HepG2 (cell line): ENCODE measurements around the gene ZNF678. TPM values are rescaled to one million over a fixed set of nuclear protein-coding genes. Genes with fewer than 3 reads are reported as not detected.

Experiments used
- ATAC-seq: fragments of 200-7000 bp; cut with Tn5 transposase; 3 replicates; pipeline ENCODE4 v1.9.1; 2020; ENCODE audit warnings: mild to moderate bottlenecking, moderate library complexity
- BruUV-seq: library from RNA; stranded (reverse); fragments of 400-500 nt; replicated peaks from 2 replicates; lab custom pipeline; 2021; lab: Mats Ljungman, UMichigan
- CTCF ChIA-PET: fragments of 300-600 bp; formaldehyde crosslinking; extraction: SDS; loops from one replicate; lab custom pipeline; 2021; ENCODE audit warnings: low total read pairs, inconsistent platforms, low intra/inter-chr PET ratio; lab: Yijun Ruan, JAX
- POLR2A ChIA-PET: fragments of 350-600 bp; sonication (Branson Sonifier 250); formaldehyde crosslinking; loops from one replicate; lab custom pipeline; 2020; ENCODE audit warnings: antibody characterized with exemption, inconsistent platforms; lab: Yijun Ruan, JAX
- DNase-seq: peaks from one replicate; pipeline ENCODE4 v3.0.0-alpha.2; 2015; ENCODE audit warnings: low spot score
- FAIRE-seq: peaks from 3 replicates; lab custom pipeline; 2011; peaks lifted over from hg19 to GRCh38; lab: Jason Lieb, UNC
- H2AFZ ChIP-seq: one replicate; pipeline ENCODE4 v1.6.1; 2011; ENCODE audit warnings: low read length, inconsistent platforms
- H3K27ac ChIP-seq: fragments of 300-600 bp; 3 replicates; pipeline ENCODE4 v1.8.0; 2011; ENCODE audit warnings: mixed run types, mild to moderate bottlenecking, mixed read lengths, low read length, inconsistent platforms; ENCODE audit not compliant: insufficient read depth; ENCODE audit errors: extremely low read length
- H3K27me3 ChIP-seq, 2 experiments: fragments of 200-600 bp in 1 of 2; 2 replicates in 1 of 2; 3 replicates in 1 of 2; pipeline versions ENCODE4 v1.6.0 to v1.8.0; 2011; ENCODE audit warnings: low read length in 2 of 2, mild to moderate bottlenecking in 2 of 2, moderate library complexity in 2 of 2, inconsistent platforms in 1 of 2; ENCODE audit not compliant: insufficient read depth in 2 of 2, control insufficient read depth in 1 of 2
- H3K36me3 ChIP-seq, 2 experiments: fragments of 200-600 bp in 1 of 2; replicated peaks in 1 of 2; 2 replicates in 1 of 2; 3 replicates in 1 of 2; pipeline versions ENCODE4 v1.5.1 to v1.8.0; 2011; ENCODE audit warnings: low read length in 2 of 2, inconsistent platforms in 1 of 2; ENCODE audit not compliant: insufficient read depth in 2 of 2, control insufficient read depth in 1 of 2
- H3K4me1 ChIP-seq: 2 replicates; pipeline ENCODE4 v1.5.1; 2012; ENCODE audit warnings: low read length, inconsistent platforms; ENCODE audit not compliant: insufficient read depth
- H3K4me2 ChIP-seq: 2 replicates; pipeline ENCODE4 v1.6.0; 2011; ENCODE audit warnings: low read depth, low read length, inconsistent platforms
- H3K4me3 ChIP-seq, 3 experiments: fragments of 200-600 bp in 1 of 3; sonication (generic), shearing (Covaris generic) in 1 of 3; replicated peaks in 1 of 3; 2 replicates each; pipeline ENCODE4 v1.5.1; 2011 to 2016; ENCODE audit warnings: low read length in 3 of 3, inconsistent platforms in 2 of 3, low read depth in 2 of 3, mild to moderate bottlenecking in 2 of 3, control low read depth in 1 of 3, mixed read lengths in 1 of 3; ENCODE audit not compliant: insufficient read depth in 1 of 3
- H3K79me2 ChIP-seq: one replicate; pipeline ENCODE4 v1.6.1; 2011; ENCODE audit warnings: low read length, inconsistent platforms; ENCODE audit not compliant: insufficient read depth
- H3K9ac ChIP-seq: 2 replicates; pipeline ENCODE4 v1.6.0; 2011; ENCODE audit warnings: mild to moderate bottlenecking, low read depth, low read length, inconsistent platforms; ENCODE audit not compliant: insufficient read depth
- H3K9me3 ChIP-seq: 2 replicates; pipeline ENCODE4 v1.5.1; 2012; ENCODE audit warnings: mild to moderate bottlenecking, low read length
- H4K20me1 ChIP-seq: 2 replicates; pipeline ENCODE4 v1.6.0; 2011; ENCODE audit warnings: inconsistent platforms, mild to moderate bottlenecking, low read length, moderate library complexity; ENCODE audit not compliant: insufficient read depth
- CCAR2 ChIP-seq: fragments of 200-400 bp; formaldehyde crosslinking; optimal IDR thresholded peaks from 2 replicates; pipeline ENCODE3; 2018; ENCODE audit warnings: low read depth, mild to moderate bottlenecking, low read length, moderate library complexity
- GABPB1 ChIP-seq: IDR thresholded peaks from 2 replicates; pipeline ENCODE4 v1.6.1; 2016; ENCODE audit warnings: mild to moderate bottlenecking, missing genetic modification reagents, moderate library complexity, missing compliant biosample characterization
- HMGA1 ChIP-seq: sonication (generic); formaldehyde crosslinking; conservative IDR thresholded peaks from 2 replicates; pipeline ENCODE4 v1.4.0; 2020; ENCODE audit warnings: missing genetic modification reagents
- JARID2 ChIP-seq: sonication (generic); formaldehyde crosslinking; IDR thresholded peaks from 2 replicates; pipeline ENCODE4 v1.8.1; 2023; ENCODE audit warnings: missing genetic modification reagents, inconsistent platforms; ENCODE audit not compliant: insufficient replicate concordance
- KAT2B ChIP-seq: fragments of 150-350 bp; IDR thresholded peaks from 2 replicates; pipeline ENCODE4 v1.6.1; 2014; ENCODE audit warnings: low read depth, low read length, borderline replicate concordance
- MIER2 ChIP-seq: IDR thresholded peaks from 2 replicates; pipeline ENCODE4 v1.6.1; 2016; ENCODE audit warnings: missing biosample characterization, missing genetic modification reagents
- RFXANK ChIP-seq: IDR thresholded peaks from 2 replicates; pipeline ENCODE4 v1.6.1; 2016
- SALL2 ChIP-seq: sonication (generic); formaldehyde crosslinking; IDR thresholded peaks from 2 replicates; pipeline ENCODE4 v1.8.1; 2023; ENCODE audit warnings: mild to moderate bottlenecking, missing genetic modification reagents, inconsistent platforms
- ZBTB20 ChIP-seq: sonication (generic); formaldehyde crosslinking; IDR thresholded peaks from 2 replicates; pipeline ENCODE4 v1.8.1; 2023; ENCODE audit warnings: missing genetic modification reagents, low read depth, mild to moderate bottlenecking, borderline replicate concordance
- ZBTB39 ChIP-seq: sonication (generic); formaldehyde crosslinking; IDR thresholded peaks from 2 replicates; pipeline ENCODE4 v1.5.0; 2020; ENCODE audit warnings: missing genetic modification reagents
- ZFP90 ChIP-seq: sonication (generic); formaldehyde crosslinking; IDR thresholded peaks from 2 replicates; pipeline ENCODE4 v1.8.0; 2022; ENCODE audit warnings: missing genetic modification reagents, mild to moderate bottlenecking, inconsistent platforms, borderline replicate concordance
- ZNF180 ChIP-seq: sonication (generic); formaldehyde crosslinking; IDR thresholded peaks from 2 replicates; pipeline ENCODE4 v1.4.0; 2020; ENCODE audit warnings: low read depth, missing genetic modification reagents, borderline replicate concordance
- ZNF354B ChIP-seq: sonication (generic); formaldehyde crosslinking; IDR thresholded peaks from 2 replicates; pipeline ENCODE4 v1.8.0; 2022; ENCODE audit warnings: mild to moderate bottlenecking, missing genetic modification reagents
- ZNF775 ChIP-seq: sonication (generic); formaldehyde crosslinking; IDR thresholded peaks from 2 replicates; pipeline ENCODE4 v1.4.0; 2020; ENCODE audit warnings: missing genetic modification reagents, mild to moderate bottlenecking, moderate library complexity, borderline replicate concordance
- ZSCAN12 ChIP-seq: sonication (generic); formaldehyde crosslinking; IDR thresholded peaks from 2 replicates; pipeline ENCODE4 v1.9.0; 2021; ENCODE audit warnings: mild to moderate bottlenecking, missing genetic modification reagents
- WGBS: methylation state at CpG from one replicate; pipeline ENCODE4 v1.1.6; 2017; ENCODE audit warnings: low lambda C conversion rate; 5-methylcytosine and 5-hydroxymethylcytosine counted together
- in situ Hi-C: cut with HindIII; loops from 2 replicates; pipeline ENCODE4 v1.10.0; 2017; ENCODE audit warnings: low pct_unique_long_range_greater_than_20kb; ENCODE audit not compliant: extremely low pct_ligation_motif_present
- intact Hi-C: fragments of 100-400 bp; cut with micrococcal nuclease; formaldehyde crosslinking; loops from one replicate; pipeline ENCODE4 v1.10.0; 2022; ENCODE audit not compliant: unreplicated experiment
- polyA plus RNA-seq, 8 experiments: library from polyadenylated mRNA; depleted of rRNA in 3 of 8; stranded (reverse) in 7 of 8; unstranded in 1 of 8; fragments of >200 nt; fragmentation: Illumina TruSeq in 4 of 8; extraction: Trizol in 4 of 8; gene quantifications; 2 replicates each; pipeline versions ENCODE4 v1.2.1 to v1.2.3, GENCODE V29; 2011 to 2016; ENCODE audit warnings: low read depth in 4 of 8, missing spikeins in 1 of 8, mixed read lengths in 1 of 8; ENCODE audit not compliant: insufficient read depth in 1 of 8
- total RNA-seq, 5 experiments: library from RNA; depleted of rRNA; stranded (reverse); fragments of >200 nt; fragmentation: Illumina TruSeq; extraction: Trizol; gene quantifications; 2 replicates each; pipeline ENCODE4 v1.2.3, GENCODE V29; 2016; ENCODE audit warnings: low read depth in 1 of 5
- TF ChIP-seq, protein P1 (sequence below): sonication (generic); formaldehyde crosslinking; IDR thresholded peaks from 2 replicates; pipeline ENCODE4 v1.4.0; 2020; ENCODE audit warnings: mild to moderate bottlenecking, low read depth, missing genetic modification reagents
- TF ChIP-seq, protein P2 (sequence below): sonication (generic); formaldehyde crosslinking; IDR thresholded peaks from 2 replicates; pipeline ENCODE4 v1.4.0; 2020; ENCODE audit warnings: missing genetic modification reagents
- TF ChIP-seq, protein P3 (sequence below): sonication (generic); formaldehyde crosslinking; IDR thresholded peaks from 2 replicates; pipeline ENCODE4 v1.4.0; 2020; ENCODE audit warnings: low read depth, missing genetic modification reagents

ZNF678 gene
- total and polyA plus RNA-seq, 2 of the 13 experiments (the other 11 are each of a cell fraction or from before 2014, with no cell fraction given) = 2.0 to 7.6 TPM

DNA sequence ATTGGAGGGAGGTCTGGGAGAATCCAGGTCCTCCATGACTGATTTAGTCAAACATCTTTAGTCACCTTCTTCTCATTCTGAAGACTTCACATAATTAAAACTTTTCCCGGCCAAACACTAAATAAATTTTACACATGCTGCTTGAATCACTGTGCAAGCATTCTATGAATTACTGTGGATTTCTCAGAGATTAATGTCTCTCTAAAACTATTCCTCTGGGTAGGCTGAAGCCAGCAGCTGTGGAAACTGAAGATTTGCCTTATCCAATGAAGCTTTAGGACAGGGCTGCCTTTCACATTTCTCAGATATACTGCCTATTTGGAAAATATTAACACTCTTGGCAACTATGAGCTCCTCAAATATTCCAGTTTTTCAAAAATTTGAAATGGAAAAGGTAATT lies 110.1 kb downstream of the ZNF678 start:
- Histone ChIP-seq H3K79me2 (no peaks in the 10 kb centered on the region), H3K9me3 (peaks cover 82% of the 10 kb centered on the region), H3K27me3 (no peaks in the 10 kb centered on the region), H3K36me3 (no peaks in the 10 kb centered on the region), H3K9ac (no peak overlapping the region), H2AFZ (no peak overlapping the region), H3K4me2 (no peak overlapping the region), H3K4me3 (no peak overlapping the region), H3K4me1 (no peaks in the 10 kb centered on the region), H3K27ac (no peak overlapping the region), H4K20me1 (no peaks in the 10 kb centered on the region)
- ATAC-seq = no peak
- POLR2A ChIA-PET = no interaction called here
- 7% methylated on average over 1 of the region's 1 CpG for WGBS
- intact Hi-C loops = no loop called here
- in situ Hi-C loops = no loop called here
- BruUV-seq = no TSS peak
- no peak for FAIRE-seq
- CTCF ChIA-PET = no interaction called here
- DNase-seq = no peak
- TF ChIP-seq ZNF354B (CRISPR knock-in tag) (no peak), KAT2B (no peak), RFXANK (CRISPR knock-in tag) (no peak), ZSCAN12 (no peak), ZNF180 (CRISPR knock-in tag) (no peak), ZNF775 (CRISPR knock-in tag) (no peak), JARID2 (CRISPR knock-in tag) (no peak), MIER2 (CRISPR knock-in tag) (no peak), ZBTB39 (no peak), ZFP90 (no peak), ZBTB20 (CRISPR knock-in tag) (no peak), SALL2 (CRISPR knock-in tag) (no peak), GABPB1 (no peak), CCAR2 (no peak), HMGA1 (CRISPR knock-in tag) (no peak)
- TF ChIP-seq, protein P1, sequence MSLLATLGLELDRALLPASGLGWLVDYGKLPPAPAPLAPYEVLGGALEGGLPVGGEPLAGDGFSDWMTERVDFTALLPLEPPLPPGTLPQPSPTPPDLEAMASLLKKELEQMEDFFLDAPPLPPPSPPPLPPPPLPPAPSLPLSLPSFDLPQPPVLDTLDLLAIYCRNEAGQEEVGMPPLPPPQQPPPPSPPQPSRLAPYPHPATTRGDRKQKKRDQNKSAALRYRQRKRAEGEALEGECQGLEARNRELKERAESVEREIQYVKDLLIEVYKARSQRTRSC (CRISPR knock-in tag) = no peak
- TF ChIP-seq, protein P2, sequence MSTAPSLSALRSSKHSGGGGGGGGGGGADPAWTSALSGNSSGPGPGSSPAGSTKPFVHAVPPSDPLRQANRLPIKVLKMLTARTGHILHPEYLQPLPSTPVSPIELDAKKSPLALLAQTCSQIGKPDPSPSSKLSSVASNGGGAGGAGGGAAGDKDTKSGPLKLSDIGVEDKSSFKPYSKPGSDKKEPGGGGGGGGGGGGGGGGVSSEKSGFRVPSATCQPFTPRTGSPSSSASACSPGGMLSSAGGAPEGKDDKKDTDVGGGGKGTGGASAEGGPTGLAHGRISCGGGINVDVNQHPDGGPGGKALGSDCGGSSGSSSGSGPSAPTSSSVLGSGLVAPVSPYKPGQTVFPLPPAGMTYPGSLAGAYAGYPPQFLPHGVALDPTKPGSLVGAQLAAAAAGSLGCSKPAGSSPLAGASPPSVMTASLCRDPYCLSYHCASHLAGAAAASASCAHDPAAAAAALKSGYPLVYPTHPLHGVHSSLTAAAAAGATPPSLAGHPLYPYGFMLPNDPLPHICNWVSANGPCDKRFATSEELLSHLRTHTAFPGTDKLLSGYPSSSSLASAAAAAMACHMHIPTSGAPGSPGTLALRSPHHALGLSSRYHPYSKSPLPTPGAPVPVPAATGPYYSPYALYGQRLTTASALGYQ (CRISPR knock-in tag) = no peak
- TF ChIP-seq, protein P3, sequence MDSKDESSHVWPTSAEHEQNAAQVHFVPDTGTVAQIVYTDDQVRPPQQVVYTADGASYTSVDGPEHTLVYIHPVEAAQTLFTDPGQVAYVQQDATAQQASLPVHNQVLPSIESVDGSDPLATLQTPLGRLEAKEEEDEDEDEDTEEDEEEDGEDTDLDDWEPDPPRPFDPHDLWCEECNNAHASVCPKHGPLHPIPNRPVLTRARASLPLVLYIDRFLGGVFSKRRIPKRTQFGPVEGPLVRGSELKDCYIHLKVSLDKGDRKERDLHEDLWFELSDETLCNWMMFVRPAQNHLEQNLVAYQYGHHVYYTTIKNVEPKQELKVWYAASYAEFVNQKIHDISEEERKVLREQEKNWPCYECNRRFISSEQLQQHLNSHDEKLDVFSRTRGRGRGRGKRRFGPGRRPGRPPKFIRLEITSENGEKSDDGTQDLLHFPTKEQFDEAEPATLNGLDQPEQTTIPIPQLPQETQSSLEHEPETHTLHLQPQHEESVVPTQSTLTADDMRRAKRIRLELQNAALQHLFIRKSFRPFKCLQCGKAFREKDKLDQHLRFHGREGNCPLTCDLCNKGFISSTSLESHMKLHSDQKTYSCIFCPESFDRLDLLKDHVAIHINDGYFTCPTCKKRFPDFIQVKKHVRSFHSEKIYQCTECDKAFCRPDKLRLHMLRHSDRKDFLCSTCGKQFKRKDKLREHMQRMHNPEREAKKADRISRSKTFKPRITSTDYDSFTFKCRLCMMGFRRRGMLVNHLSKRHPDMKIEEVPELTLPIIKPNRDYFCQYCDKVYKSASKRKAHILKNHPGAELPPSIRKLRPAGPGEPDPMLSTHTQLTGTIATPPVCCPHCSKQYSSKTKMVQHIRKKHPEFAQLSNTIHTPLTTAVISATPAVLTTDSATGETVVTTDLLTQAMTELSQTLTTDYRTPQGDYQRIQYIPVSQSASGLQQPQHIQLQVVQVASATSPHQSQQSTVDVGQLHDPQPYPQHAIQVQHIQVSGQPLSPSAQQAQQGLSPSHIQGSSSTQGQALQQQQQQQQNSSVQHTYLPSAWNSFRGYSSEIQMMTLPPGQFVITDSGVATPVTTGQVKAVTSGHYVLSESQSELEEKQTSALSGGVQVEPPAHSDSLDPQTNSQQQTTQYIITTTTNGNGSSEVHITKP = no peak
